OCI-LY1 (cell line): ENCODE results near the gene ELOVL2.

ENCODE experiments used
- CTCF ChIP-seq: fragments of 200-600 bp; sonication (generic), shearing (Covaris generic); IDR thresholded peaks from 2 replicates; pipeline ENCODE4 v1.5.1; 2017; ENCODE audit warnings: mild to moderate bottlenecking, antibody characterized with exemption, low read length, moderate library complexity, mixed read lengths
- EZH2 ChIP-seq: fragments of 200-600 bp; sonication (generic), shearing (Covaris generic); IDR thresholded peaks from 2 replicates; pipeline ENCODE4 v1.8.0; 2017; ENCODE audit warnings: borderline replicate concordance, mixed run types, mild to moderate bottlenecking, antibody characterized with exemption, low read length, moderate library complexity, mixed read lengths

GRCh38 chr6:10945845-10946244, 98.3 kb downstream of the ELOVL2 start:
- TF ChIP-seq CTCF (no peak), EZH2 (no peak)
